Thyroid gland (tissue), 4 donors: ENCODE data around the gene TBK1.

ENCODE experiments used
- POLR2A ChIP-seq, 2 donors: fragments of 450-650 bp; IDR thresholded peaks; one replicate each; pipeline ENCODE4 v1.6.1; 2017; ENCODE audit warnings: antibody characterized with exemption in 2 of 2, mild to moderate bottlenecking in 2 of 2, moderate library complexity in 1 of 2
- TF ChIP-seq, protein P1 (sequence below), 6 experiments: fragments of 200-600 bp in 3 of 6; fragments of 450-650 bp in 3 of 6; sonication (generic) in 3 of 6; IDR thresholded peaks; one replicate each; pipeline ENCODE4 v1.5.1; 2016 to 2019; ENCODE audit warnings: antibody characterized with exemption in 6 of 6, mild to moderate bottlenecking in 2 of 6, inconsistent platforms in 1 of 6, moderate library complexity in 1 of 6

DNA sequence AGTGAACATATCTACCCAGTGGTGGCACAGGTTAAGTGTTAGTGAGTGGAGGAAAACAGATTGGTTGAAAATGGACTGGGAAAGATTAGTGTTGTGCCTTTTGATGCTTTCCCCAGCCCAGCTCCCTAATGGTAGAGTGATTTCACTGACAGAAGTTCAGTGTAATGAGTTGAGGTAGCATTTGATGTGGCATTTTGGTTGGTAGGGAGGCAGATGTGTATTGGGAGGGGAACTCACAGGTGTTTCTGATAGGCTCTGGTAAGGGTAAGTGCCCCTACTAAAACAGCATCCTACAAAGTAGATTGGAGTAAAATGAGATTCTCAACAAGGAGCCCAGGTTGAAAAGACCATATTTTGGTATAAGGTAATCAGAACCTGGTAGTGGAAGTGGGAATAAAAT lies 4.2 kb downstream of the TBK1 start:
- TF ChIP-seq, protein P1, sequence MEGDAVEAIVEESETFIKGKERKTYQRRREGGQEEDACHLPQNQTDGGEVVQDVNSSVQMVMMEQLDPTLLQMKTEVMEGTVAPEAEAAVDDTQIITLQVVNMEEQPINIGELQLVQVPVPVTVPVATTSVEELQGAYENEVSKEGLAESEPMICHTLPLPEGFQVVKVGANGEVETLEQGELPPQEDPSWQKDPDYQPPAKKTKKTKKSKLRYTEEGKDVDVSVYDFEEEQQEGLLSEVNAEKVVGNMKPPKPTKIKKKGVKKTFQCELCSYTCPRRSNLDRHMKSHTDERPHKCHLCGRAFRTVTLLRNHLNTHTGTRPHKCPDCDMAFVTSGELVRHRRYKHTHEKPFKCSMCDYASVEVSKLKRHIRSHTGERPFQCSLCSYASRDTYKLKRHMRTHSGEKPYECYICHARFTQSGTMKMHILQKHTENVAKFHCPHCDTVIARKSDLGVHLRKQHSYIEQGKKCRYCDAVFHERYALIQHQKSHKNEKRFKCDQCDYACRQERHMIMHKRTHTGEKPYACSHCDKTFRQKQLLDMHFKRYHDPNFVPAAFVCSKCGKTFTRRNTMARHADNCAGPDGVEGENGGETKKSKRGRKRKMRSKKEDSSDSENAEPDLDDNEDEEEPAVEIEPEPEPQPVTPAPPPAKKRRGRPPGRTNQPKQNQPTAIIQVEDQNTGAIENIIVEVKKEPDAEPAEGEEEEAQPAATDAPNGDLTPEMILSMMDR (IDR thresholded peaks at IDR 0.05), result no peak
- no peak for TF ChIP-seq POLR2A (IDR thresholded peaks at IDR 0.05)
